D721Med (cell line): ENCODE data around the gene MALRD1.

ENCODE experiments used
- DNase-seq: peaks from one replicate; pipeline ENCODE4 v3.0.0; 2011; ENCODE audit warnings: low spot score; ENCODE audit not compliant: insufficient read length
- FAIRE-seq: peaks from 2 replicates; lab custom pipeline; 2011; peaks lifted over from hg19 to GRCh38; lab: Jason Lieb, UNC
- CTCF ChIP-seq: IDR thresholded peaks from 2 replicates; pipeline ENCODE4 v1.5.1; 2012; ENCODE audit warnings: mild to moderate bottlenecking, control low read depth; ENCODE audit not compliant: insufficient read depth; ENCODE audit errors: missing control alignments

Gene MALRD1

GRCh38 chr10:19570991-19571390 is 522.4 kb downstream of the MALRD1 start:
- TF ChIP-seq CTCF = no peak
- DNase-seq (no peak), FAIRE-seq (no peak)

GRCh38 chr10:19572056-19572455 is 523.5 kb downstream of the MALRD1 start:
- DNase-seq (no peak), FAIRE-seq (no peak)
- no peak for TF ChIP-seq CTCF

GRCh38 chr10:19576576-19576975 is 528.0 kb downstream of the MALRD1 start:
- TF ChIP-seq CTCF = no peak
- FAIRE-seq (peak; percentile 98), DNase-seq (peak; percentile 24)

GRCh38 chr10:19577381-19577780 is 528.8 kb downstream of the MALRD1 start:
- TF ChIP-seq CTCF = no peak
- FAIRE-seq = no peak
- no peak for DNase-seq

GRCh38 chr10:19577807-19578206 is 529.2 kb downstream of the MALRD1 start:
- FAIRE-seq (no peak), DNase-seq (no peak)
- no peak for TF ChIP-seq CTCF

GRCh38 chr10:19578571-19578970 is 530.0 kb downstream of the MALRD1 start:
- no peak for DNase-seq
- no peak for FAIRE-seq
- TF ChIP-seq CTCF = no peak

GRCh38 chr10:19579761-19580545 is 531.4 kb downstream of the MALRD1 start:
- TF ChIP-seq CTCF = no peak
- FAIRE-seq (no peak), DNase-seq (no peak)
